Forelimb muscle (tissue), 1 donor: ENCODE results near the gene ZKSCAN4. TPM values are rescaled to one million over a fixed set of nuclear protein-coding genes. Genes with fewer than 3 reads are reported as not detected.
A peak's percentile ranks its signal among the peaks of the same experiment; 100 is the strongest.

Experiments
- DNase-seq: peaks from one replicate; pipeline ENCODE4 v3.0.0-alpha.2; 2013; ENCODE audit warnings: low read depth
- polyA plus RNA-seq: library from polyadenylated mRNA; unstranded; fragments of 120-200 nt; gene quantifications from one replicate; pipeline ENCODE4 v1.2.1, GENCODE V29; 2013; ENCODE audit not compliant: insufficient read length

Gene ZKSCAN4
- polyA plus RNA-seq, 1 donor = 5.5 TPM

DNA sequence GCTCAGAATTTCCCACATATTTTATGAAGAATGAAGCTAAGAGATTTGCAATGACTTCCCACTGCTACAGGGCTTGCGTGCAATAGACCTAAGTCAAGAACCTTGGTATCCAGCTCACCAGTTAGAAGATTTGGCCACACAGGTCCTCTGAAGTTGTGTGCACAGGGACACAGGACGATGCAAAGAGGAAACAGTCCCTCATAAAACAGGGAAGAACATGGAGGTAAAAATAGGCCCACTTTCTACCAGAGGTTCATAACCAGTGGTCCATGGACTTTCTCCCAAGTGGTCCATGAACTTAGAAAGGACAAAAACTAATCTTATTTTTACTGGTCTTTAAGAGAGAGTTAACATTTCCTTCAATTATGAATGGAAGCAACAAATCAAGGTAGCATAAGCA lies 1.3 kb downstream of the ZKSCAN4 start:
- DNase-seq = no peak

DNA sequence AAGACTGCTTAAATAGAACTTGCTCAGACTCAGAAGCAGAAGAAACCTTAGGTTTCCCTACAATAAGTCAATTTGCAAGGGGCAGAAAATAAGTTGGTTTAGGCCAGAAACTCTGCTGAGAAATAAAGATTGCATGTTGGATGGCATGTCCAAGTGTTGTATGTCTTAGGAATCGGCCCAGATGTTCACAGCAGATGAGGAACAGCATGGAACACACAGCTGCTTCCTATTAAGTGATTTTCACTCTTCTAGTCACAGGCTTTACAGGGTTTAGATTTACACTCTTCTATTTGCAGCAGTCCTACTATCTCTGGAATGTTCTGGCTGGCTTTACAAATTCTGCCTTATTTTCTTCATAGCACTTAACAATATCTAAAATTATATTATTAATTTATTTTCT lies 3.2 kb downstream of the ZKSCAN4 start:
- no peak for DNase-seq

DNA sequence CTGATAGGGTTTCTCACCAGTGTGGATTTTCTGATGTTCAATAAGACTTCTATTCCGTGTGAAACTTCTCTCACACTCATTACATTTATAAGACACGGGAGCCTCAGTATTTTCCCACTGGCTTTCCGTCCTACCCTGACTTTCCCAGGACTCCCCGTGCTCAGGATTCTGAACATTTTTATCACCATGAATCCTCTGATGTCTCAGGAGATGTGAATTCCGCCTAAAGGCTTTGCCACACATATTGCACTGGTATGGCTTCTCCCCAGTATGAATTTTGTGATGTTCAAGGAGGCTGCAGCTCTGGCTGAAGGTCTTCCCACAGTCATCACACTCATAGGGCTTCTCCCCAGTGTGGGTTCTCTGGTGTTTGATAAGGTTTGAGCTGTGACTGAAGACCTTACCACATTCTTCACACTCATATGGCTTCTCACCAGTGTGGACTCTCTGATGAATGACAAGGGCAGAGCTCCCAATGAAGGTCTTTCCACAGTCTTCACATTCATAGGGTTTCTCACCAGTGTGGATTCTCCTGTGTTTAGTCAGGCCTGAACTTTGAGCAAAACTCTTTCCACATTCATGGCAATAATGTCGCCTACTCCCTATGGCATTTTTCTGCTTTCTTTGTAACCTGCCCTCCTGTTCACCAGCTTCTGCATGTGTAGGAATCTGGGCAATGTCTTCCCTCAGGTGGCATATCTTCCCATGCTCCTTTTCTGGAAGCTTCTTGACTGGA lies 6.7 kb downstream of the ZKSCAN4 start:
- DNase-seq = no peak

DNA sequence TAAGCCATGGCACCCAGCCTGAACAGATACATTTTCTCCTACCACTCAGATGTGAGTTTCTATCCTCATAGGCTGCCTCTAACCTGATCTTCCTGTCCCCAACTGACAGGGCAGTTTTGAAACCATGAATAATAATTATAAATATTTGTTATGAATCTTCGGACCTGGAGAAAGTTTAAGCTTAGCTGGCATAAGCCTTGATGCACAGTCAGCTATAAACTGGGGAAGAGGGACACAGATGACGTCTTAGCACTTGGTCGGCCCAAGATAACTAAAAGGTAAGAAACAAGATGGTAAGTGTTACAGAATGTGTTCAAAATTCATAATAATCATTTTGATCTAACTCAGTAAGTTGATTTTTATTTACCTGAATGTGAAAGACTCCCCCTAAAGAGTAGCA lies 8.1 kb downstream of the ZKSCAN4 start:
- DNase-seq = no peak

- DNase-seq = no peak
These were observed 11.6 kb downstream of the ZKSCAN4 start for GRCh38 chr6:28240471-28240870.

DNA sequence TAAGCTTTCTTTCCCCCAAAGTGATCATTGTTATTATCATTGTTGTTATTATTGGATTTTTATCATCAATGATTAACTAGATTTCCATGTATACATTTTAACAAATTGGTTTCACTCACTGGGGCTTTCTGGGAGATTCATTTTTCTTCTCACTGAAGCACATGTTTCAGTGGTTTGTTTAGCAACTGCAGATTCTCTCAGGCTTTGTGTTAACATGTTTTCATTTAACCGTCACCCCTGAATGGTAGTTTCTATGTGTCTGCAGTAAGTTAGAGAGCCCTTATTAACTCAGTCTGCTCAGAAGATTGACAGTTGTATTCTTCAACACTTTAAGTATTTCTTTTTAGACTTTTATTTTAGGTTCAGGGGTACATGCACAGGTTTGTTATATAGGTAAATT lies 12.4 kb downstream of the ZKSCAN4 start:
- DNase-seq = no peak

DNA sequence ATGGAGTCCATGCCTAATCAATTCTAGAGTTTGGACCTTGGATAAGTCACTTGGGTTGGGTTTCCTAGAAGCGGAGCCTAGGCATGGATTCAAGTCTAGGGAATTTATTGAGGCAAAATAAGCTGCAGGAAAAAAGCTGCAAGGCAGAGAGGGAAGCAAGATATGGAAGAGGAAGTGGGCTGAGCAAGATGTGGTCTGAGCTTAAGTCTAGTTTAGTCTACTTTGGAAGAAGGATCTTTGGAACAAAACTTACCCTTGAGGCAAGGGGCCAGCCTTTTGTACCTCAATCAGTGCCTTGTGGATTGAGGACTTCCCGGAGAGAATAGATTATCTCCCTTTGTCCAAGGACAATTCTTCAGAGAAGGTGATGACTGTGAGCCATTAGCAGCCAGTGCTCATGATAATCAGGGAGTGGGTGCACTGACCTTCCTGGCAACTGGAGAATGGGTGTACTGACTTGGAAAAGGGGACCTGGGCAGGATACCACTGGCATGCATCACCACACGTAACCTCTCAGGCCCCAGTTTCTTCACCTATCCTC lies 16.1 kb downstream of the ZKSCAN4 start:
- no peak for DNase-seq

- DNase-seq = no peak
These were observed 19.3 kb downstream of the ZKSCAN4 start for GRCh38 chr6:28232785-28233184.

DNA sequence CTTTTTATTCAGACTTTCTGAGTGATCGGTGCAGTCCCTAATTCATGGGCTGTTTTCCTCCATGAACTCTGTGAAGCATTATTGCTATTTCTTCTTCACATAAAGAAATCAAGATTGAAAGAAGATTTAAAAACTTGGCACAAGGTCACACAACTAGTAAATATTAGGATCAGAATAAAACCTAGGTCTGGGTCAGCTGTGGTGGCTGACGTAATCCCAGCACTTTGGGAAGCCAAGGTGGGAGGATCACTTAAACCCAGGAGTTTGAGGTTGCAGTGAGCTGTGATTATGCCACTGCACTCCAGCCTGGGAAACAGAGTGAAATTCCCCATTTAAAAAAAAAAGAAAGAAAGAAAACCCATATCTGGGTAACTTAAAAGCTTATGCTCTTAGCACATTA lies 25.6 kb downstream of the ZKSCAN4 start:
- DNase-seq = no peak

DNA sequence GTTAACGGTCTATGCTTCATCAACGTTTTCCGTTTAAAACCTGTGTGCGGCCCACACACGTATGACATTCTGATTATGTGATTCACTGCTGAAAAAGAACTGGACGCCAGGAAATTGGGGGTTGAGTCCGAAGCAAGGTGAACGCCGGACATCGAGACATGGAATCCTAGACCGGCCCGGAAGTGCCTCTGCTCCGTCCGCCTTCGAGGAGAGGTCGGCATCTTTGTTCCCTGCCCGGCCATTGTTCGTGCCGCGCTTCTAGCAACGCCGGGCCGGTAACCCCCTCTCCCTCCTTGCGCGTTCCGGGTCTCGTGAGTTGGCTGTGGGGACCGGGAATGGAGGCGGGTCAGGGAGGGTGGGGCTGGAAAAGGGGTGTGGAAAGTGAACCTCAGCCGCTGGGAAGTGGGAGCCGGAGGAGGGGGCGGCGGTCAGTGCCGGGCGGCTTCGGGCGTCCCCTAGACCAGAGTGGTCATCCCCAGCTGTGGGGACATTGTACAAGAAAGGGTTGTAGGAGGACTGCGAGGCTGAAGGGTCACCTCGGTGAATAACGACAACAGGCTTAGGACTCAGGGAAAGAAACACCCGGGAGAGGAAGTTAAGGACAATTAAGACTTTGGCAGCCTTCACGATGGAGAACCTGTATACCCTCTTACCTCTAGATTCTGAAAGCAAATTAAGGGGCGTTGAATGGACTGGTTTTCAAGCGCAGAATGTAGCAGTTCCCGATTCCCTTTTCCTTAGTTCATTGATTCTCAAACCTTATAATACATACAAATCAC lies 26.8 kb downstream of the ZKSCAN4 start, which contains the start of gene ZSCAN9:
TSS of gene ZSCAN9 (plus strand) at position 220 of the 779 bp plus-strand sequence. CDS start 1,810 bp downstream, outside the sequence.
- peak; percentile 54 for DNase-seq

GRCh38 chr6:28224131-28225055 lies 27.7 kb downstream of the ZKSCAN4 start:
- no peak for DNase-seq

DNA sequence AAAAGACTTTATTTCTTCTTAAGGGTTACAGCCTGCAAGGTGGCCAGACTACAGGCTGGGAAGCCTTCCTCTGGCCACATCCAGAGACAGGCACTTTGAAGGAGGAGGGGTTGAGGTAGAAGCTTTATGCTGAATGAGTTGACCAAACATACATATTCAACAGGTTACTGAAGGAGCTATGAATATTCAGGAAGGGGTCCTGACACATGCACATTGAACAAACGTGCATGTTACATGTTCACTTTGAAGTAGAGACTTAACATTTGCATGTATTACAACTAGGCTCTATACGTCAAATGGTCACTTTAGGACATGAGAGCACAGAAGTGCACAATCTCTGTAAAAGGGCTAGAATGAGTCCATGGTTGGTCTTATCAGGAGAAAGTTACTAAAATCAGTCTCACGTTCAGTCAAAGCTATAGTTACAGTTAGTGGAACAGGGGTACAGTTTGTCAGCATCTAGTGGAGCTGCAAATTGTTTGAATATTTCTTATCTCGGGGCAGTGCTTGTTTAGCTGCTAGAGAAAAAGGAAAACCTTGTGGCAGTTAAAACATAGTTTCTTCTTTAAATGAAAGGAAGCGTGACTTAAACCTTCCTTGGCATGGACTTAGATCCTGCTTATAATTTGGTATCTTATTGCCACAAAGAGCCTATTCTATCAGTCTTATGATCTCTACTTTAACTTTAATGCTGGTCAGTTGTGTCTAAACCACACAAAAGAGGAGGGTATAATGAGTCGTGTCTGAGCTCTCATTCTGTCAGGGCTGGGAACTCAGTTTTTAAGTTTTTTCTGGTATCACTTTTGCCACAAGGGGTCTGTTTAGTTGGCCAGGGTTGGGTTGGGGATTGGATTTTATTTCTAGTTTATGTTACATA lies 31.6 kb downstream of the ZKSCAN4 start:
- no peak for DNase-seq

GRCh38 chr6:28218312-28219248 lies 33.5 kb downstream of the ZKSCAN4 start:
- DNase-seq = no peak

GRCh38 chr6:28217890-28218289 lies 34.2 kb downstream of the ZKSCAN4 start:
- no peak for DNase-seq

GRCh38 chr6:28215425-28215824 lies 36.6 kb downstream of the ZKSCAN4 start:
- no peak for DNase-seq

DNA sequence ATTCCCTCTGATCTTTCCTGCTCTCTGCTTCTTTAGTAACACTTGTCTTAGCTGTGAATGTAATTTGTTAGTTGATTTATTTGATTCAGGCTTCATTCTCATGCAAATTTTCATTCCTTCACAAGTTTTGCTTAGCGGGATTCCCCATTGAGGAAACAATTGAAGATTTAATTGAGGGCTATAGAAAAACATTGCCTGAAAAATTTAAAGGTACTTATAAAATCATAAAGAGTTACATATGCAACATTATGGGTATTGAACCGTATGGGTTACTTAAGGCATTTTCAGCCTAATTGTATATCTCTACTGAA lies 38.9 kb downstream of the ZKSCAN4 start:
- DNase-seq = no peak

GRCh38 chr6:28212510-28213212 lies 39.4 kb downstream of the ZKSCAN4 start:
- DNase-seq = no peak

DNA sequence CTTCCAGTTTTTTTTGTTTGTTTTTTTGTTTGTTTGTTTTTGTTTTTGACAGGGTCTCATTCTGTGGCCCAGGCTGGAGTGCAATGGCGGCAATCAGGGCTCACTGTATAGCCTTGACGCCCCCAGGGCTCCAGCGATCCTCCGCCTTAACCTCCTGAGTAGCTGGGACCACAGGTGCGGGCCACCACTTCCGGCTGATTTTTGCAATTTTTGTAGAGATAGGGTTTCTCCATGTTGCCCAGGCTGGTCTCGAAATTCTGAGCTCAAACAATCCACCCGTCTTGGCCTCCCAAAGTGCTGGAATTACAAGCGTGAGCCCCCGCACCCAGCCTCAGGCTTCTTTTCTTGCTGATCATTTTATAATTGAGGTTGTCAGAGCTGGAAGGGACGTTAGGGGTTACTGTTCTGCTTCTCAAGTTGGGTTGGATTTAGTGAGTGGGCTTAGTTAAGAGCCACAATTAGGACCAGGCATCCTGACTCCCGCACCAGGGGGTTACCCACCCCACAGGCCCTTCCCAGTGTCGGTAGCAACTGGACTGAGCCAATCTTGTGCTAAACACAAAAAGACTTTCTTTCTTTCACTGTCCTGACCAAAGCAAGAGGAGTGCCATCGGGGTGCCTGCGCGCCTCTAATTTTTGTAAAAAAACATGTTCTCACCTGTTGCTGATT lies 40.1 kb downstream of the ZKSCAN4 start:
- DNase-seq = no peak
